ENCODE data around the gene NPIPA1.
"Not testable (repeated sequence)": the region's sequence is repeated elsewhere in the genome, so short reads cannot be mapped to it uniquely, and the experiment has no call there.

Gene NPIPA1

DNA sequence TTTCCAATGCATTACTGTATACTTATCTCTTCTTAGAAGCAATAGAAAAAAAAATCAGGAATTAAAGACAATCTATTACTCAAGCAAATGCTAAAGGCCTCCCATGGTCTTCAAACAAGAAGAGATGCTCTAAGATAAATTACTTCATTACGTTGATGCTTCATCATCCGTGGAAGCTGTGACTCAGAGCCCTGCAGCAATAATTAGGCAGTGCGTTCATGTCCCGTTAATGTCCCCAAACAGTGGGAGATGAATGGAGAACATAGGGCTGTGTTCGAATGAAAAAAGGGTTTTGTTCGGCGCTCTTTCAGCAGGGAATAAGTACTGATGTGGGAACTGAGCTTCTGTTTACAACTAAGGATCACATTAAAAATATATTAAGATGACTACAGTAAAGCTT is 21.7 kb downstream of the NPIPA1 start:
- no peak for TF ChIP-seq CTCF (IDR thresholded peaks at IDR 0.05; ENCODE audit: control insufficient read depth, extremely low read depth, insufficient read depth)
- DNase-seq (ENCODE audit: low read depth): no peak
- H3K4me3 ChIP-seq (ENCODE audit: low read depth, low read length): no peak overlapping the region

- no peak for TF ChIP-seq CTCF (IDR thresholded peaks at IDR 0.05; ENCODE audit: control insufficient read depth, extremely low read depth, insufficient read depth)
- no peak overlapping the region for H3K4me3 ChIP-seq (ENCODE audit: low read depth, low read length)
Measured at GRCh38 chr16:14961405-14962186, 24.4 kb downstream of the NPIPA1 start.

GRCh38 chr16:14963281-14964173 is 26.3 kb downstream of the NPIPA1 start:
- H3K4me3 ChIP-seq (ENCODE audit: low read depth, low read length): no peak overlapping the region
- DNase-seq (ENCODE audit: low read depth): no peak
- no peak for TF ChIP-seq CTCF (IDR thresholded peaks at IDR 0.05; ENCODE audit: control insufficient read depth, extremely low read depth, insufficient read depth)

More at GRCh38 chr16:14961405-14962186, 24.4 kb downstream of the NPIPA1 start:
- DNase-seq (ENCODE audit: low read depth): no peak

- H3K4me3 ChIP-seq (ENCODE audit: low read depth, low read length): no peak overlapping the region
- DNase-seq (ENCODE audit: low read depth): no peak
- TF ChIP-seq CTCF (IDR thresholded peaks at IDR 0.05; ENCODE audit: control insufficient read depth, extremely low read depth, insufficient read depth): no peak
Measured at GRCh38 chr16:14965328-14965727, 28.1 kb downstream of the NPIPA1 start.

DNA sequence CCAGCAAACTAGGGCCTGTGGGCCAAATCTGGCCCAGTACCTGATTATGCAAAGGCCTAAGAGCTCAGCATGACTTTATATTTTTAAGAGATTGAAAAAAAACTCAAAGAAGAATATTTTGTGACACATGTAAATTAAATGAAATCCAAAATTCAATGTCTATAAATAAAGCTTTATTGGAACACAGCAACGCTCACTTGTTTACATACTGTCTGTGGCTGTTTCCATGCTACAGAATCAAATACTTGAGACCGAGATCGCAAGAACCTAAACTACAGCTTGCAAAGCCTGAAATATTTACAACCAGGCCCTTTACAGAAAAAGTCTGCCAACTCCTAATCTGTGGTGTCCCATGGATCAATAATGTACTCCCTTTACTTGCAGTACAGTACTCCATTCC is 32.6 kb downstream of the NPIPA1 start:
- H3K4me3 ChIP-seq (ENCODE audit: low read depth, low read length); DNase-seq (ENCODE audit: low read depth): not testable (repeated sequence)

- not testable (repeated sequence) for H3K4me3 ChIP-seq (ENCODE audit: low read depth, low read length); DNase-seq (ENCODE audit: low read depth)
Measured at GRCh38 chr16:14971621-14972228, 34.5 kb downstream of the NPIPA1 start.

GRCh38 chr16:14973785-14974322 is 36.6 kb downstream of the NPIPA1 start:
- peak overlapping the region; percentile 76 for H3K4me3 ChIP-seq (ENCODE audit: low read depth, low read length)
- DNase-seq (ENCODE audit: low read depth): not testable (repeated sequence)

DNA sequence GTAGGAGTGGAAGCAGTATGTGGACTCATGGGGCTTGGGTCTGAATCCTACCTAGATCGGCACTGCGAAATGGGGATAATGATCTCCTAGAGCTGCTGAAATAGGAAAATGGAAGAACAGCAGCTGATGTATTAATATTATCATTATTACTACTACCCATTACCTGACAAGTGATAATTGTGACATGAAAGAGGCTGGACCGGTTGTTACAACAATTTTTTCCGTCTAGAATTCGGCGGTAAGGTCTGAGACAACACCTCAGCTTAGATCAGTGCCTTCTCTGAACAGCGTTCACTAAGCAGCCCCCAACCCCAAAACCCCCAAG is 37.0 kb downstream of the NPIPA1 start:
- not testable (repeated sequence) for DNase-seq (ENCODE audit: low read depth)
- H3K4me3 ChIP-seq (ENCODE audit: low read depth, low read length): peak overlapping the region; percentile 76

- DNase-seq (ENCODE audit: low read depth): peak; percentile 82
Measured at GRCh38 chr16:14974656-14975417, 37.6 kb downstream of the NPIPA1 start, which contains the start of gene PDXDC1. Gene PDXDC1, plus strand, starts transcription at chr16:14975026. Its CDS starts 174 bp downstream, at chr16:14975200.

GRCh38 chr16:14975418-14976194 is 38.4 kb downstream of the NPIPA1 start:
- DNase-seq (ENCODE audit: low read depth): not testable (repeated sequence)
- peak overlapping the region; percentile 76 for H3K4me3 ChIP-seq (ENCODE audit: low read depth, low read length)

More at GRCh38 chr16:14974656-14975417, 37.6 kb downstream of the NPIPA1 start, which contains the start of gene PDXDC1:
- peak within 1 kb of the TSS; percentile 76 for H3K4me3 ChIP-seq (ENCODE audit: low read depth, low read length)

DNA sequence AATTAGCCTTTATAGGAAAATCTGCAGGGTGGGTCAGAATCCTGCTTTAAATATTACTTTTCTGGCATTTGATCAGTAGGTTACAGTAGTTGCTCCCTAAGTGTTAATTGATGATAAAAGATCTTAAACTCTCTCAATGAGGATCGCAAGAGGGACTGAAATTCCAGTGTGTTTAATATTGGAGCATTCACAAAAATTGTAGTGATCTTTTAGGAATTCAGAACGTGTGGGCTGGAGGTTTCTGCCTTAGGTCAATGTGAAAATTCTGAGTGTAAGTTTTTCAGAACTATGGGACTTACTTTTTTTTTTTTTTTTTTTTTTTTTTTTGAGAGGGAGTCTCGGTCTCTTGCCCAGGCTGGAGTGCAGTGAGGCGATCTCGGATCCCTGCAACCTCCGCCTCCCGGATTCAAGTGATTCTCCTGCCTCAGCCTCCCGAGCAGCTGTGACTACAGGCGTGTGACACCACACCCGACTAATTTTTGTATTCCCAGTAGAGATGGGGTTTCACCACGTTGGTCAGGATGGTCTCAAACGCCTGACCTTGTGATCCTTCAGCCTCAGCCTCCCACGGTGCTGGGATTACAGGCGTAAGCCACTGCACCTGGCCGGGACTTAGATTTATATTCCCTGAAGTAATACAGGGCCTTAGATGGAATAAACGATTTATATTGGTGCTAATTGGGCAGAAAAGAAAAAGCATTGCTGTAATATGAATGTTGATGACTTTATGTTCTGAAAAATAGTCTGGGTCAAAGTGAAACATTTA is 39.9 kb downstream of the NPIPA1 start:
- DNase-seq (ENCODE audit: low read depth); H3K4me3 ChIP-seq (ENCODE audit: low read depth, low read length): not testable (repeated sequence)
